Testis (tissue), 5 donors: ENCODE measurements around the gene IGFLR1. TPM values are rescaled to one million over a fixed set of nuclear protein-coding genes. Genes with fewer than 3 reads are reported as not detected.

Source experiments
- DNase-seq: peaks from one replicate; pipeline ENCODE4 v3.0.0-alpha.2; 2019
- H3K27ac ChIP-seq, 2 donors: fragments of 200-600 bp; sonication (generic); one replicate each; pipeline ENCODE4 v1.5.1; 2019
- H3K27me3 ChIP-seq: fragments of 200-600 bp; sonication (generic); one replicate; pipeline ENCODE4 v1.5.1; 2019
- H3K36me3 ChIP-seq: fragments of 200-600 bp; sonication (generic); one replicate; pipeline ENCODE4 v1.5.1; 2017; ENCODE audit warnings: low read depth; ENCODE audit errors: missing control alignments
- H3K4me1 ChIP-seq: fragments of 200-600 bp; sonication (generic); one replicate; pipeline ENCODE4 v1.5.1; 2019
- H3K4me3 ChIP-seq, 2 donors: fragments of 200-600 bp; sonication (generic); one replicate each; pipeline ENCODE4 v1.5.1; 2017 to 2019
- H3K9me3 ChIP-seq: fragments of 200-600 bp; sonication (generic); one replicate; pipeline ENCODE4 v1.5.1; 2017
- POLR2A ChIP-seq: fragments of 450-650 bp; IDR thresholded peaks from one replicate; pipeline ENCODE4 v1.6.1; 2017; ENCODE audit warnings: antibody characterized with exemption, mild to moderate bottlenecking, moderate library complexity
- WGBS, 2 donors: methylation state at CpG; one replicate each; pipeline ENCODE4 v1.1.5; 2018; 5-methylcytosine and 5-hydroxymethylcytosine counted together
- intact Hi-C: fragments of 100-400 bp; cut with DNase I; formaldehyde crosslinking; loops from one replicate; pipeline ENCODE4 v1.15.1; 2023; ENCODE audit warnings: low total_unique reads
- long read RNA-seq, 2 donors: transcript quantifications; one replicate each; lab custom pipeline, GENCODE V29; 2026
- polyA plus RNA-seq: library from polyadenylated mRNA; stranded (reverse); fragments of 350-450 nt; fragmentation: Illumina TruSeq; extraction: RNeasy Lipid Tissue Mini Kit (QIAGEN cat#74804); gene quantifications from one replicate; pipeline ENCODE4 v1.2.3, GENCODE V29; 2014; ENCODE audit warnings: low read depth, low replicate concordance; ENCODE audit not compliant: insufficient read depth
- total RNA-seq, 2 donors: library from RNA; depleted of rRNA; stranded (reverse); fragments of >200 nt; gene quantifications; one replicate each; pipeline ENCODE4 v1.2.3, GENCODE V29; 2016
- TF ChIP-seq, protein P1 (sequence below), 3 experiments: fragments of 450-650 bp in 2 of 3; fragments of 200-600 bp in 1 of 3; sonication (generic) in 1 of 3; IDR thresholded peaks; one replicate each; pipeline ENCODE4 v1.5.1; 2016 to 2019; ENCODE audit warnings: antibody characterized with exemption in 3 of 3, mild to moderate bottlenecking in 2 of 3, moderate library complexity in 1 of 3

Gene IGFLR1, protein sequence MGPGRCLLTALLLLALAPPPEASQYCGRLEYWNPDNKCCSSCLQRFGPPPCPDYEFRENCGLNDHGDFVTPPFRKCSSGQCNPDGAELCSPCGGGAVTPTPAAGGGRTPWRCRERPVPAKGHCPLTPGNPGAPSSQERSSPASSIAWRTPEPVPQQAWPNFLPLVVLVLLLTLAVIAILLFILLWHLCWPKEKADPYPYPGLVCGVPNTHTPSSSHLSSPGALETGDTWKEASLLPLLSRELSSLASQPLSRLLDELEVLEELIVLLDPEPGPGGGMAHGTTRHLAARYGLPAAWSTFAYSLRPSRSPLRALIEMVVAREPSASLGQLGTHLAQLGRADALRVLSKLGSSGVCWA
- total RNA-seq (10 to 100 TPM; 15.7 to 15.9 TPM), polyA plus RNA-seq (9.9 TPM)
- long read RNA-seq, donor 1: 0 reads
- long read RNA-seq, donor 2: 0 reads

- intact Hi-C loops: no loop called here
- no peak within 1 kb of the TSS for H3K27ac ChIP-seq
- no peak for DNase-seq
- no peaks in the 10 kb centered on the region for H3K27me3 ChIP-seq
- WGBS, 2 donors: 78 to 89% methylated on average over 7 to 9 of the region's 9 CpGs
- no peaks in the 10 kb centered on the region for H3K9me3 ChIP-seq
- no peak within 1 kb of the TSS for H3K4me3 ChIP-seq
- H3K4me1 ChIP-seq: peaks cover 14% of the 10 kb centered on the region
- no peak for TF ChIP-seq POLR2A
- TF ChIP-seq, protein P1, sequence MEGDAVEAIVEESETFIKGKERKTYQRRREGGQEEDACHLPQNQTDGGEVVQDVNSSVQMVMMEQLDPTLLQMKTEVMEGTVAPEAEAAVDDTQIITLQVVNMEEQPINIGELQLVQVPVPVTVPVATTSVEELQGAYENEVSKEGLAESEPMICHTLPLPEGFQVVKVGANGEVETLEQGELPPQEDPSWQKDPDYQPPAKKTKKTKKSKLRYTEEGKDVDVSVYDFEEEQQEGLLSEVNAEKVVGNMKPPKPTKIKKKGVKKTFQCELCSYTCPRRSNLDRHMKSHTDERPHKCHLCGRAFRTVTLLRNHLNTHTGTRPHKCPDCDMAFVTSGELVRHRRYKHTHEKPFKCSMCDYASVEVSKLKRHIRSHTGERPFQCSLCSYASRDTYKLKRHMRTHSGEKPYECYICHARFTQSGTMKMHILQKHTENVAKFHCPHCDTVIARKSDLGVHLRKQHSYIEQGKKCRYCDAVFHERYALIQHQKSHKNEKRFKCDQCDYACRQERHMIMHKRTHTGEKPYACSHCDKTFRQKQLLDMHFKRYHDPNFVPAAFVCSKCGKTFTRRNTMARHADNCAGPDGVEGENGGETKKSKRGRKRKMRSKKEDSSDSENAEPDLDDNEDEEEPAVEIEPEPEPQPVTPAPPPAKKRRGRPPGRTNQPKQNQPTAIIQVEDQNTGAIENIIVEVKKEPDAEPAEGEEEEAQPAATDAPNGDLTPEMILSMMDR (IDR thresholded peaks at IDR 0.05): no peak
- H3K36me3 ChIP-seq: no peaks in the 10 kb centered on the region
Measured at GRCh38 chr19:35742121-35742724, at the start of gene IGFLR1. TSS of gene IGFLR1 (minus strand) at chr19:35742452. CDS start at chr19:35741180, 1,272 bp downstream.

DNA sequence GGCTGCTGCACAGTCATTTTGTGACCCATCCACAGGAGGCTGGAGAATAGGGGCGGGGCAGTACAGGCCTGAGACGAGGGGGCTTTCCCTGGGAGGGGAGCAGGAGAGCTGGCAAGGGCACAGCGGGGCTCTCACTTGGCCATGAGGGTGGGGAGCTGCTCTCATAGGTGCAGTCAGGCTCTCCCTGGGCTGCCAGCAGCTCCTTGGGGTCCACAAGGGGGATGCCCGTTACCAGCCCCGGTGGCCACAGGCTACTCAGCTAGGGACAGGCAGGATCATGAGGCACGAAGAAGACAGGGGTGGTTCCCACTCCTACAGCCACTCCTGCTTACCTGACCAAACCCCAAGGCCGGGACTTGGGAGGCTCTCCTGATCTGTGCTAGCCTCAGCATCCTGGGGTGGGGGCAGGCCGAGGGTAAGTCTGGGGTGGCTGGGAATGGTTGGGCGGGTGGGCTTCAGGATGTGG lies 49.6 kb upstream of the IGFLR1 start:
- TF ChIP-seq, protein P1 (IDR thresholded peaks at IDR 0.05): no peak
- TF ChIP-seq POLR2A: no peak
- 82 to 87% methylated on average over 2 to 7 of the region's 9 CpGs for WGBS, 2 donors
- no peak for DNase-seq

DNA sequence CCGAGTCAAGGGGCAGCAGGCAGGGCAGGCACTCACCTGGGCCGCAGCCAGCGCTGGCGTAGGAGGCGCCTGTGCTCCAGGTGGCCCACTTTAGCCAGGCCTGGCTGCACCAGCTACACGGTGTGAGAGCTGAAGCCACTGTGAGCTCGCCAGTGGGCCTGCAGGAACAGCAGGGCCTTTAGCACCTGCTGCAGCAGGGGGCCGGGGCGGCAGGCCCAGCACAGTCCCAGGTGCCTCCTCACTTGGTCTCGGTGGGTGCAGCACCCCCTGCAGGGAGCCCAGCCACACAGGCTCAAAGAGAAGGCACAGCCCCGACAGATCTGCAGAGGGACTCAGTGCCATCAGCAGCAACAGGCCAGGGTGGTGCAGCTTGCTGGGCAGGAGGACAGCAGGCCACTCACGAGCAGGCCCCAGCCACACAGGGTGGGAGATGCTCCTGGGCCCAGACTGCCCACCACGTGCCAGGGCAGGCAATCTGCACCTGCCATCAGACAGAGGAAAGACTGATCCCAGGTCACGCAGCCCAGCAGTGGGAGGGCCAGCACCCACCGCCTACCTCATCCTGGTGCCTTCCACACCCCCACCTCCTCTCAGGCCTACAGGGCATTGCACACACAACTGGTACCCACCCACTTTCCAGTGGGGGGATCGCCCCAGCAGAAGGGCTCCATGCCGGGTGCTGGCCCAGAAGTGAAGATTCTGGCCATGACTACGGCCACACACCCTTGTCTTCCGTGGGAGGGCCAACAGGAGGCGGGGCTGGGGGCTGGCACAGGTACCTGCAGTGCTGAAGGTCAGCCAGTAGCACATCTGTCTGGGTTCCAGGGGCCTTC lies 48.9 kb upstream of the IGFLR1 start:
- Histone ChIP-seq H3K4me3 (no peak overlapping the region), H3K27me3 (no peaks in the 10 kb centered on the region), H3K9me3 (no peaks in the 10 kb centered on the region), H3K4me1 (no peaks in the 10 kb centered on the region), H3K27ac (no peak overlapping the region), H3K36me3 (no peaks in the 10 kb centered on the region)
- TF ChIP-seq, protein P1 (IDR thresholded peaks at IDR 0.05): no peak
- no peak for TF ChIP-seq POLR2A
- 40 to 63% methylated on average over 1 to 20 of the region's 20 CpGs for WGBS, 2 donors
- no peak for DNase-seq
- intact Hi-C loops: no loop called here

More for the DNA sequence above, 49.6 kb upstream of the IGFLR1 start:
- Histone ChIP-seq H3K27me3 (no peaks in the 10 kb centered on the region), H3K9me3 (no peaks in the 10 kb centered on the region), H3K4me3 (no peak overlapping the region), H3K4me1 (no peaks in the 10 kb centered on the region), H3K36me3 (no peaks in the 10 kb centered on the region), H3K27ac (no peak overlapping the region)
- intact Hi-C loops: no loop called here

- Histone ChIP-seq H3K27me3 (no peaks in the 10 kb centered on the region), H3K9me3 (no peaks in the 10 kb centered on the region), H3K36me3 (no peaks in the 10 kb centered on the region), H3K4me3 (no peak overlapping the region), H3K27ac (no peak overlapping the region), H3K4me1 (no peaks in the 10 kb centered on the region)
- TF ChIP-seq, protein P1 (IDR thresholded peaks at IDR 0.05): no peak
- no peak for TF ChIP-seq POLR2A
- no peak for DNase-seq
- intact Hi-C loops: no loop called here
- 83 to 87% methylated on average over 4 to 12 of the region's 19 CpGs for whole genome bisulfite sequencing, 2 donors
Measured at GRCh38 chr19:35789978-35790944, 48.0 kb upstream of the IGFLR1 start.
